Measurements from ENCODE around the gene SETBP1. TPM values are rescaled to one million over a fixed set of nuclear protein-coding genes. Genes with fewer than 3 reads are reported as not detected.

The SETBP1 gene
- total and polyA plus RNA-seq, 2 donors from 2014 or later = 2.7 to 71.7 TPM

DNA sequence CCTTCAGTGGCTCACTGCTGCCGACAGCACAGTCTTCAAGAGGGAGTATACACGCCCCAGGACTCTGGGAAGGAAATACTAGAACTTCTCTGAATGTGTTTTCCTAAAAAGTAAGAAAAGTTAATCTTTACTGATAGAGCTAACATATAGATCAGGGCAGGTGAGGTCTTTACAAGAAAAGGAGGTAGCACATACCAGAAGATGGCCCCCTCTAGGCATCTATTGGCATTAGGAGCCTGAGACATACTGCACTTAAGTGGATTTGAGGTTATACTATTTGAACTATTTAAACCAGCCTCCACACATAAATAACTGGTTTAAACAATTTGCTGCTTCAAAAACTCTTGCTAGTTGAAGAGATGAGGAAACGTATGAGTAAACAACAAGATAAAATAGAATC, 406.1 kb downstream of the SETBP1 start:
- H3K4me1 ChIP-seq (ENCODE audit: control insufficient read depth in 2 of 3, insufficient read depth in 2 of 3, low read depth in 1 of 3, low read length in 3 of 3) = no peaks in the 10 kb centered on the region
- no peak for DNase-seq
- H3K27me3 ChIP-seq (ENCODE audit: control insufficient read depth, insufficient read depth, low read length) = no peaks in the 10 kb centered on the region
- intact Hi-C loops (cut with DNase I) = no loop called here
- H3K9ac ChIP-seq (ENCODE audit: low read length in 3 of 3) = no peak overlapping the region
- TF ChIP-seq, protein P1, sequence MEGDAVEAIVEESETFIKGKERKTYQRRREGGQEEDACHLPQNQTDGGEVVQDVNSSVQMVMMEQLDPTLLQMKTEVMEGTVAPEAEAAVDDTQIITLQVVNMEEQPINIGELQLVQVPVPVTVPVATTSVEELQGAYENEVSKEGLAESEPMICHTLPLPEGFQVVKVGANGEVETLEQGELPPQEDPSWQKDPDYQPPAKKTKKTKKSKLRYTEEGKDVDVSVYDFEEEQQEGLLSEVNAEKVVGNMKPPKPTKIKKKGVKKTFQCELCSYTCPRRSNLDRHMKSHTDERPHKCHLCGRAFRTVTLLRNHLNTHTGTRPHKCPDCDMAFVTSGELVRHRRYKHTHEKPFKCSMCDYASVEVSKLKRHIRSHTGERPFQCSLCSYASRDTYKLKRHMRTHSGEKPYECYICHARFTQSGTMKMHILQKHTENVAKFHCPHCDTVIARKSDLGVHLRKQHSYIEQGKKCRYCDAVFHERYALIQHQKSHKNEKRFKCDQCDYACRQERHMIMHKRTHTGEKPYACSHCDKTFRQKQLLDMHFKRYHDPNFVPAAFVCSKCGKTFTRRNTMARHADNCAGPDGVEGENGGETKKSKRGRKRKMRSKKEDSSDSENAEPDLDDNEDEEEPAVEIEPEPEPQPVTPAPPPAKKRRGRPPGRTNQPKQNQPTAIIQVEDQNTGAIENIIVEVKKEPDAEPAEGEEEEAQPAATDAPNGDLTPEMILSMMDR (IDR thresholded peaks at IDR 0.05; ENCODE audit: borderline replicate concordance, extremely low read depth, insufficient read depth) = no peak
- no peak for FAIRE-seq
- H3K27ac ChIP-seq (ENCODE audit: low read depth in 2 of 2, low read length in 2 of 2) = no peak overlapping the region
- no peaks in the 10 kb centered on the region for H3K36me3 ChIP-seq (ENCODE audit: control insufficient read depth in 2 of 3, insufficient read depth in 3 of 3, low read length in 3 of 3)
- no peak overlapping the region for H3K4me3 ChIP-seq (ENCODE audit: low read length in 3 of 3)
- H3K9me3 ChIP-seq (ENCODE audit: control insufficient read depth in 2 of 3, insufficient read depth in 1 of 3, low read length in 3 of 3) = no peaks in the 10 kb centered on the region

DNA sequence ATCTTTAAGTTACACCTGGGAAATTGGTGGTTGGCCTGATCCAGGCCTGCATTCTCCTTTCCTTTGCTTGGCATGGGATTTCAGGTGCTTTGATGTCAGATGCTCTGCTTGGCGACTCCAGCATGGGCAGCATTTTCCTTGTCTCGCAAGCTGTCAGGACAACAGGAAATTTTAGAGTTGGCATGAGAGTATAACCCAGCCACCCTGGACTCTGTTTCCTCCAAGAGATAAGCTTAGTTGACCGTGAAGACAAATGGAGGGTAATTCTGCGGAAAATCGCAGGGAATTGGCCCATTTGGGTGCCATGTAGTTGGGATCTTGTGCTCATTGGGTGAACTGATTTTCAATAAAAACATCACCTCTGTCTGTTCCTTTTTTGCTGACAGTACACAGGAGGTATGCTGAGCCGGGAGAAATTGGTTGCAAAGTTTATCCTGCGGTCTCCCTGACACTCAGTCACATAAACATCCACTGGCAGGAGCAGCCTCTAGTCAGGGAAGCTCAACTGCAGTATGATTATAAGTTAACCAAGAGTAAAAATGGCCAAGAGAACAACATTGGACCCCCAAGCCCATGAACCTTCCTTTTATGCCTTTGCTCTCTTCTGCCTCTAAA, 409.9 kb downstream of the SETBP1 start:
- Histone ChIP-seq H3K9ac (ENCODE audit: low read length in 3 of 3) (no peak overlapping the region), H3K9me3 (ENCODE audit: control insufficient read depth in 2 of 3, insufficient read depth in 1 of 3, low read length in 3 of 3) (no peaks in the 10 kb centered on the region), H3K27ac (ENCODE audit: low read depth in 2 of 2, low read length in 2 of 2) (no peak overlapping the region), H3K27me3 (ENCODE audit: control insufficient read depth, insufficient read depth, low read length) (no peaks in the 10 kb centered on the region), H3K4me3 (ENCODE audit: low read length in 3 of 3) (no peak overlapping the region), H3K36me3 (ENCODE audit: control insufficient read depth in 2 of 3, insufficient read depth in 3 of 3, low read length in 3 of 3) (no peaks in the 10 kb centered on the region), H3K4me1 (ENCODE audit: control insufficient read depth in 2 of 3, insufficient read depth in 2 of 3, low read depth in 1 of 3, low read length in 3 of 3) (no peaks in the 10 kb centered on the region)
- no peak for FAIRE-seq
- intact Hi-C loops (cut with DNase I) = no loop called here
- TF ChIP-seq, protein P1 (IDR thresholded peaks at IDR 0.05; ENCODE audit: borderline replicate concordance, extremely low read depth, insufficient read depth) = no peak
- DNase-seq = no peak

DNA sequence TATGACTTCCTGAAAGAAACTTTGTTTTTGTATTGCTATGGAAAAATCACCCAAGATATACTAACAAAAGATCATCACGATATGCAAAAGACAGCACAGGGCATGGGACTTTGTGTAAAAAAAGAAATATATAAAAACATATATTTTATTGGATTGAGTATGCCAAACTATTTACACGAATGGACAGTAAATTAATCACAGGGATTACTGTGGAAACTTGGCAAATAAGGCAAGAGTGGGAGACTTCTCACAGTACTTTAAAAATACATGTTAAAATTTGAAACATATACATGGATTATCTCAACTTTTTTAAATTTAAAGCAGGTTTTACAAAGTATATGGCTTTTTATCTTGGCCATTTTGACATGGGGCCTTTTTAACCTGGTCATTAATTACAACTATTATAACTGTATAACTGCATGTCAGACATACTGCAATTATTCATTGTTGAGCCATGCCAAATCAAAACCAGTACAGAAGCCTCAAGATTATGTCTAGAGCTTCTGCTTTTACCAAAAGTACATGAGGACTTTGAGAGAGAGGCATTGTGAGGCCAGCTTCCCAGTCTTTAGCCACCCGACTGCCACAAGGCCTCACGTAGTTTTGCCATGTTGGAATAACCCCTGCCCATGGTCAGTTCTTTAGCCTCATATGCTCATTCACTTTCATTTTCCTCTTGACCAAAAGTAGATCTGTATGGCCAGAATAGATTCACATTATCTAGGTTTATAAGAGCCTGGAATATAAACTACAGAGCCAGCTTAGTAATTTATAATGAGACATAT, 419.8 kb downstream of the SETBP1 start:
- Histone ChIP-seq H3K9ac (ENCODE audit: low read length in 3 of 3) (no peak overlapping the region), H3K4me1 (ENCODE audit: control insufficient read depth in 2 of 3, insufficient read depth in 2 of 3, low read depth in 1 of 3, low read length in 3 of 3) (no peaks in the 10 kb centered on the region), H3K4me3 (ENCODE audit: low read length in 3 of 3) (no peak overlapping the region), H3K27me3 (ENCODE audit: control insufficient read depth, insufficient read depth, low read length) (no peaks in the 10 kb centered on the region), H3K9me3 (ENCODE audit: control insufficient read depth in 2 of 3, insufficient read depth in 1 of 3, low read length in 3 of 3) (no peaks in the 10 kb centered on the region), H3K36me3 (ENCODE audit: control insufficient read depth in 2 of 3, insufficient read depth in 3 of 3, low read length in 3 of 3) (no peaks in the 10 kb centered on the region), H3K27ac (ENCODE audit: low read depth in 2 of 2, low read length in 2 of 2) (no peak overlapping the region)
- intact Hi-C loops (cut with DNase I) = no loop called here
- FAIRE-seq = no peak
- DNase-seq = no peak
- TF ChIP-seq, protein P1 (IDR thresholded peaks at IDR 0.05; ENCODE audit: borderline replicate concordance, extremely low read depth, insufficient read depth) = no peak

Data from kidney (tissue), 14 donors.